NCI-H1436 treated with DMSO at 0.1 percent for 48 hours (cell line): ENCODE measurements around the gene HJURP.

Experiments used
- DNase-seq: peaks from one replicate; lab custom pipeline; 2025; lab: John Stamatoyannopoulos, UW

The HJURP gene

DNA sequence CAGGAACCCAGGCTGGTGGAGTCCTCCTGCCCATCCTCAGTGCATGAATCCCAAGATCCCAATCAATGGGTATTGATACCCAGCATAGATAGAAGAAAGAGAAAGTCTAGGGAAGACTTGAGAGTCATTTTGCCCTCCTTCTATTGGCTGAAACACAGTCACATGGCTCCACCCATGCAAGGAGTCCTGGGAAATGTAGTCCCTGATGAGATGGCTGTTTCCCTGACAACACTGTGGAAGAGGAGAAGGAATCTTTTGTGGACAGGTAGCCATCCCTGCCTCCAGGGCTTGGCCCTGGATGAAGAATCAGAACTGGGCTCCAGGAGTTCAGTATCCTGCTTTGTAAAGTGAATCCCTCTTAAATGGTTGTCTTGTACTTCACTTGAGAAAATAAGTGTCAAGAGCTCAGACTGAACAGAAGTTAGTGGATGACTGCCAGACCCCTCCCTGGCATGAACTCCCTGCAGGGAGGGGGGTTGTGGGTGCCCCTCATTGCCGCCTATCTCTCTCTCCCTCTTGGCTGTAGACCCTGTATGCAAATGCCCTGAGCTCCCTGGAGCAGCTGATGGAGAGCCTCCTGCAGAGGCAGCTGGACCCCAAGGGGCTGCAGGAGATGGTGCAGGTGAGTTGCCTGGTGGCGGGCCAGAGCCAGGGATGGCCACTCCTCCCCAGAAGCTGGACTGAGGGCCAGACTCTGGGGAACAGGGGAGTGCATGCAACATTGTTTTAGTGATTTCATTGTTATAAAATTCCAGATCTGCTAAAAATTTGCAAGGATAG, 40.1 kb downstream of the HJURP start:
- DNase-seq, result no peak

DNA sequence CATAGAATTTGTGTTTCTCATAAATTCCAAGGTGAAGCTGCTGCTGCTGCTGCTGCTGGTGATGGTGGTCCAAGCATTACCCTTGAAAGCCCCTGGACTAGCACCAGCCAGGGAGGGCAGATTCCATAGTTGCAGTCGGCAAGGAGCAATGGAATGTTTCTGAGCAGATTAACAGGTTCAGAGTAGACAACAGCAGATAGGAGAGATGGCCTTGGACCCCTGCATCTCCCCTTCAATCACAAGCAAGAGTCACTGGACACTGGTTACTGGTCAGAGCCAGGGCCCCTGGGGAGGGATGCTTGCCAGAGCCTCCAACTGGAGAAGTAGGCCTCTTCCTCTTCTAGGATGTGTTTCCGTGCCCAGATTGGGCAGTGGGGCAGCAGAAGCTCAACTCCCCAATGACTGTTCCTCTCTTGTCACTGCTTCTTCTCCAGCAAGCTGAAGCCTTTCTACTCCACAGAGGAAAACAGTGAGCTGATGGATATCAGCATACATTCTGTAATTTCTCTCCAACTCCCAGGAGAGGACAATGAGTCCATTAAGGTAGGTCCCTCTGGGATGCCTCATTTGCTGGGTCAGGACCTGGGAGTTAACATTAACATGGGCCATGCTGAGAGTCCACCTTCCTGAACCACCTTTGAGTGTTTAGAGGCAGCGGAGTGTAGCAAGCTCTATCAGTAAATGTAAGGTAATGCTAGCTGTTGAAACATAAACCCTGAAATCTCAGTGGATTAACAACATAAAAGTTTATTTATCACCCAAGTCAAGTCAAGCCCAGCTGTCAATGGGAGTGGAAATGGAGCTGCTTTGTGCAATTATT, 40.9 kb downstream of the HJURP start:
- DNase-seq, result no peak

DNA sequence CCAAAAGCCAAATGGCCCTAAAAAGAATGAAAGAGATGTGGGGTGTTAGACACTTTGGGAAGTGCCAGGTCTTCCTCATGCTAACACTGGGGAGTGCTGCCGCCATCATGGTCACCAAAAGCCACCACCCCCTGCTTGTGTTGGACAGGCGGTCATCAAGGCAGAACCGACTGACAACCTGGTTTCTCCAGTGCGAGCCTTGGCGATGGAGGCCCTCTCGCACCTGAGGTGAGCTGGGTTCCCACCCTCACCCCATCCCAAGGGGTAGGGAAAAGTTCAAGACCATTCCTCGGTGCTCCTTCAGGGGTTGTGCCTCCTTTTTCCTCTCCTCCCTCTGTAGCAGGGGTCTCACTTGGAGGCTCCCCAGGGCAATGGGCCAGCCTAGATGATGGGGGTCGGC, 42.6 kb downstream of the HJURP start:
- DNase-seq, result no peak

DNA sequence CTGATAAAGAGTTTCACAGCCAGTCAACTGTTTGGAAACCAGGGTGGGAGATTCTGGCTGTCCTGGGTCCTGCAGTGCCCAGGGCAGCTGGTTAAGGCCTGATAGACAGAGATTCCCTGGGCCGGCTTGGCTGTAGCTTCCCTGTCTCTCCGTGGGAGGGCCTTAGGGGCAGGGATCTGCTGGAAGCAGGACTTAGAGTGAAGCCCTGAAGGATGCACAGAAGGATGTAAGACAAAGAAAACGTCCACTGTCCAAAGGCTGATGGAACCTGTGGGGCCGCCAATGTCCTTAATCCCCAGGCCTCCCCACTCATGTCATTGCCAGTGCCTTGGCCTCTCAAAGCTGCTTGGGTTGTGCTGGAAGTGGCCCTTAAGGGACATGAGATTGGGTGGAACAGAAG, 43.2 kb downstream of the HJURP start:
- no peak for DNase-seq

DNA sequence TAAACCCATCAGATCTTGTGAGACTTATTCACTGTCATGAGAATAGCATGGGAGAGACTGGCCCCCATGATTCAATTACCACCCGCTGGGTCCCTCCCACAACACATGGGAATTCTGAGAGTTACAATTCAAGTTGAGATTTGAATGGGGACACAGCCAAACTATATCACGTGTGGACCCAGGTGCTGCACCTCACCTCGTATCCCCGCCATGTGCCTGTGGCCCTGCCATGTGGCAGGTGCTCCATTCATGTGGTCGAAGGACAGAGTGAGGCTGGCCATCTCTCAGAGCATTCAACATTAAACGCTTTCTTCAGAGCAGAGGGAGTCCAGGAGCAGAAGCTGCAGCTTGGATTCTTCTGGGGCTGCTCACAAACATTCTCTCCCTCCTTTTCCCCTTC, 44.0 kb downstream of the HJURP start:
- DNase-seq, result no peak

DNA sequence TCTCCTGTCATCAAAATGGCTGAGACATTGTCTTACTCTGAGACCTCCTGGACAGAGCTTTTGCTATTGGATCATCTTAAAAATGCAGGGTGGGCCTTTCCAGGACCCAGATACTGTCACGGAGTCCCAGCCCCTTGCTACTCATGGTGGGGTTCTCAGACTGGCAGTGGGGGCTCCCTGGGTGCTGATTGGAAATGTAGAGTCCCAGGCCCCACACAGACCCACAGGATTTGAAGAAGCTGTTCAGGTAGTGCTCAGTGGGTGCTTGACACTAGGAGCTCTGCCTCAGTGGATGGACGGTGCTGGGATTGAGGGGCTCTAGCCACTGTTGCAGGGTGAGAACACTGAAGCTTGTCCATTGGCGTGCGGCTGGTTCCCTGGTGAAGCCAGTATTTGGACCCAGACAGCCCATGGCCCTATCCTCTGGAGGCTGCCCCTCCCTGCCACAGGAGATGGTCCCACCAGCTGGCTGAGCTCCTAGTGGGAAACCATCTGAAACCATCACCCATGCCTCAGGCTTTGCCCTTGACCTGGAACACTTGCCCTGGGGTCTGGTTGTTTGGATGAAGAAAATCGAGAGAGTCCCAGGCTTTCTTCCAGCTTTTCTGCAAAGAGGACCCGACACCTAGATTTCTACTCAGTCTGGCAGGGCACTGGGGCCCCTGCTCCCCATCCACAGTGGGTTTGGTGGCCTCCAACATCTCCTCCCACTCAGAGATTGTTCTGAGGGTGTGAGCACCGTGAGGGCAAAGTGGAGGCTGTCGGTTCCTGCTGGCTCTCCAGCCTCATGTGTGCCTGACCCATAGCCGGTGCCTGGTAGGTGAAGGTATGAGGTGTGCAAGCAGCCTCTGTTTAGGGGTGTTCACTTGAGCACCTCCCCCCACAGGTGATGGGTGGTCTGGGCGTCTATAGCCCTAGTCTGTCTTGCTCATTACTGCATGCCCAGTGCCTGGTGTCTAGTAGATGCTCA, 46.1 kb downstream of the HJURP start:
- no peak for DNase-seq

DNA sequence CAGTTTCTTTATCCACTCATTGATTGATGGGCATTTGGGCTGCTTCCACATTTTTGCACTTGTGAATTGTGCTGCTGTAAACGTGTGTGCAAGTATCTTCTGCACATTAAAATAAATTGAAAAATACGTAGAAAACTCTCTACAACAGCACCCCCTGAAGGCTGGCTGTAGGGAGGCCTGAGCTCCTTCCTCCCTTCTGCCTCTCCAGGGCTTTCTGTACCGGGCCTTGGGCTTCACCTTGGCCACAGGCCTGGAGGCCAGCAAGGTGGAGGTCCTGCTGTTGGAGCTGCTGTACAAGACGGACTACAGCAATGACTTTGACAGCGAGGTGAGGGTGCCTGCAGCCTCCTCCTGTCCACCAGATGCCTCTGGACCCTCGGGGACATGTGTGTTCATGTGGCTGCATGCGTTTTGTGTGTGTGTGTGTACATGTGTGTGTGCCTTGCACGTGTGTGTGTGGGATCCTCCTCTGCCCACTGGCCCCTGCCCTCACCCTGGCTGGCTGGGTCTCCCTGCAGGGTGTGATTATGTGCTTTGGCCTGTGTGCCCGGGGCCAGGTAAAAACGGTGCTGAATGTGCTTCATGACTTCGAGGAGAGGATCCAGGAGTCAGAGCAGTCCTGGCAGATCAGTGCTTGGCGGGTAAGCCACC, 47.0 kb downstream of the HJURP start:
- no peak for DNase-seq

DNA sequence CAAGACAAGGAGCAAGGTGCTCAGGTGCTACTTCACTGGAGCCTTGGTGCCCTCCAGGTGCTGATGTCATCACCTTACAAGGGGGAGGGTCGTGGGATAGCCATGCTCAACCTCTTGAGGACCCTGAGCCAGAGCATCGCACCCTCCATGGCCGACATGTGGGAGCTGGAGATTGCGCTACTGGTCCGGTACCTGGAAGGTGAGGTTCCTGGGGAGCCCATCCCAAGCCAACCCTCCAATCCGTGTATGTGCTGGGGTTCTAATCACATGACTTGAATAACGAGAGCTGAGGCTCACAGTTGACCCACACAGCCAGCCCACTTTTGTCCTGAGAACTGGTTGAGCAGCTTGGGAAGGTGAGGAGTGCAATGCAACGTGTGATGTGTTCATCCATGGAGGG, 50.3 kb downstream of the HJURP start:
- DNase-seq, result no peak

DNA sequence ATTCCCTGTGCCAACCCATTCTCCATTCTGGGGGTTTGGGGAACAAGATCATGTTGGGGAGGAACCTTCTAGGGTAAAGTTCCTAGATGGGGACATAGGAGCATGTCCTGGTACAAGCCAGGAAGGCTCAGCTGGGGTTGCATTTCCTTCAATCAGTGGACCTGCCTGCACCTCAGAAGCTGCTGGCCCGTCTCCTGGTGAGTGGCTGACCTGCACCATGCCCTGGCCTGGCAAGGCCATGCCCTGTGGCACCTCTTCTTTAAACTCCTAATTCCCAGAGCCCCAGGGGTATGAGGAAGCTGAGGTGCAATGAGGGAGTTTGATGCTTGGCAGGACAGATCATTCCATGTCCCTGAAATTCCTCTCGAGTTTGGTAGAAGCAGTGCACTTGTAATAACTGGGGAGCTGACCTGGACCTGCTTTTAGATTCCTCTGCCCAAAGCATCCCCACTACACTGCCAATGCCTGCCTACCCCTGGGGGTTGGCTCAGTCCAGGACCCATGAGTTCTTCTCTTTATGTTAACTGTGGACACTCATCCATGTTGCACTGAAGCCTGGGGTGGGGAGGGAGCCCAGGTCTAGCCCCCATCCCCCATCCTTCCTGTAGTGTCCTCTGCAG, 50.9 kb downstream of the HJURP start:
- no peak for DNase-seq

DNA sequence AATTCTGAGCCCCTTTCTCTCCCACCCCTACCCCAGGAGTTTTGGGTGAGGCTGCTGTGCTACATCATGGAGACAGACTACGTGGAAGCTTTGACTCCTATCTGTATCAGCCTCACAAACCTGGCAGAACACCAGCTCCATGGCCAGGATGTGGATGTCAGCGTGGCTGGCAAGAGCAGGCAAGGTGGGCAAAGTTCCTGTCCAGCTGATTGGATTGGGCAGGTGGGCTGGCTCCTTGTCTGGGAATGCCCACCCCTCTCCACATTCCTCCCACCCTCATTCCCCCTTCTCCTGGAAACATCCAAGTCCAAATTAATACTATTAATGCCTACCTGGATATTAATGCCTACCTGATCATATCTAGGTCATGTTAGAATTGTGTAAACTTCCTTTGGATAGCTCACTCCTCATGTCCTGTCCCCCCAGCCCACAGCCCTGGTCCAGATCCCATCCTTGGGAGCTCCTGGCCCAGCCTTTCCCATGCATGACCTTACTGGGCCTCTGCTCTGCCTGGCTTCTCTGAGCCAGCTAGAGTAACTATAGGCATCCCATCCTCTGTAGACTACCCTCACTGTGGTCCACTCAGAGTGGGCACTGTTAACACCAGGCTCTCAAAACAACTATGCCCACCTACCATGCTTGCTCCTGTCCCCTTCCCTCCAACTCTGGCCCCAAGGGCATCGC, 52.1 kb downstream of the HJURP start:
- no peak for DNase-seq

DNA sequence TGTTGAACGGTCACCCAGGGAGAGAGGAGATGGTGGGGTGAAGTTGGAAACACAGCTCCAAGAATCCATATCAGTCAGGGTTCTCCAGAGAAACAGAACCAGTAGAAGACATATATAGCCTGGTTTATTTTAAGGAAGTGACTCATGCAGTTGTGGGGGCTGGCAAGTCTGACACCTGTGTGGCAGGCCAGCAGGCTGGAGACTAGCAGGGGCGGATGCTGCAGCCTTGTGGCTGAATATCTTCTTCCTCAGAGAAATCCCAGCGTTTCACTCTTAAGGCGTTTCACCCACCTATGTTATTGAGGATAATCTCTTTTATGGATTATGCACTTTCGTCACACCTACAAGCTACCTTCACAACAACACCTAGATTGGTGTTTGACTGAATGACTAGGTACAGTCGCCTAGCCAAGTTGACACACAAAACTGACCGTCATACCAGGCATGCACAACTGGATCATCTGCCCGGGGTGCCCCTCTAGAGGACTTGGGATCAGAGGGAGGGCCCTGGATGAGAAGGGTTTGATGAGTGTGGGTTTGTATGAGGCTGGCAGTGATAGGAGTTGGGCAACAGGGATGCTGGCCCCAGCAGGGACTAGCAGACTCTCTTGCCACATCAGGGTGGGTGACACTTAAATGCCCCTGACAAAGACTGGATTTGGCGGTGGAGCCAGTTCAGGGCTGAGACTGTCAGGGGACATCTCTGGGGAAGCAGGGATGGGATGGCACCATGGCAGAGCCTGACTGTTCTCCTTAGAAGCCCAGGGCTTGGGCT, 52.8 kb downstream of the HJURP start:
- no peak for DNase-seq

DNA sequence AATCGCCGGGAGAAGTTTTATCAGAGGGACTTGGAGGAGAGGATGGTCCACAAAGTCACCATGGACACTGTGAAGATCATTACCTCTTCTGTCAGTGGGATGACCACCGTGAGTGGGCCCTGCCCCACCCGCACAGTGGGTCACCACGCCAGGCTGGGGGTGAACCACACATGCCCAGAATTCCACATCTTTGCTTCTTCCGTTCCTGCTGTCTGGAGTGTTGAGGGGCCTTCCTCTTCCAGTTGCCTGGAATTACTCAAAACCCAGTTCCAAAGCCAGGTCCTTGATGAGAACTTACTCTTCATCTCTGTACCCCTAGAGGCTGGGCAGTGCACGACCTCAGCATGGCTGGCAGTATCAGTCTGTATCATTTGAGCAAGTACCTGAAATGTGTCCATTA, 54.1 kb downstream of the HJURP start:
- no peak for DNase-seq

DNA sequence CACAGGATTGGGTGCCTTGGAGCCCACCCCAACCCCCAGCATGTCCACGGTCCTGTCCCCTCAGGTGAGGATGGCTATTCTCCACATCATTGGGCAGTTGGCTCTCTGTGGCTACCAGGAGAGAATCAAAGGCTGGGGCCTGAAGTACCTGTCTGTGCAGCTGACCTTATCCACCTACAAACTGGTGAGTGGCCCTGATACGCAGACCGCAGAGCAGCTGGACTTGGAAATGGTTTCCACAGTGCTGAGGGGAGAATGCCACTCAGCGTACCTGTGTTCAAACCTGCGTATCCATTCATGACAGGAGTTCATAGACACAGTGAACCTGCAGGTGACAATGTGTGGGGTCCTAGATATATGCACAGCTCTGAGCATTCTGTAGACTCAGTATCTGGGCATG, 54.6 kb downstream of the HJURP start:
- no peak for DNase-seq

DNA sequence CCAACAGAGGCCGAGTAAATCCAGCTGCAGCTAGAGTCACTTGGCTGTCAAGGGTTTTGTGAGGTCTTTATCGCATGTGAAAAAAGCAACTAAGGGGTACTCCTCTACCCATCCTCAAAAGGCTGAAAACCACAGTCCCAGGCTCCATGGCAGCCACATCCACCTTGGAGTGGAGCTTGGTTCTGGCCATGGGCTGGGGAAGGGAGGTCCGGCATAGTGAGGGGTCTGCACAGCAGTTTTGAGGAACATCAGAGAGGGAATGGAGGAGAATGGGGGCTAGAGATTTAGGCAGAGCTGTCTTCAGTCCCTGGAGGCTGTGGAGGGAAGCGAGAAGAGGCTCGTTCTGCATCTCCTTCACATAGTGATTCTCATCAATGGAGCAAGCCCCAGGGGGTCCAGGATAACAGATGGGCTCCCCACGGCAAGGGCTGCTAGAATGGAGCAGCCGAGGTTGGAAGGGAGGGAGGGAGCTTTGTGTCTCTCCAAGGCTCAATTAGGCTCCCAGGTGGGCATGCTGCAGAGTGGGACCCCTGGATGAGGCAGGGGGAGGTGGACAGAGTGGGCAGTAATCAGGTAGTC, 55.2 kb downstream of the HJURP start:
- DNase-seq, result no peak

DNA sequence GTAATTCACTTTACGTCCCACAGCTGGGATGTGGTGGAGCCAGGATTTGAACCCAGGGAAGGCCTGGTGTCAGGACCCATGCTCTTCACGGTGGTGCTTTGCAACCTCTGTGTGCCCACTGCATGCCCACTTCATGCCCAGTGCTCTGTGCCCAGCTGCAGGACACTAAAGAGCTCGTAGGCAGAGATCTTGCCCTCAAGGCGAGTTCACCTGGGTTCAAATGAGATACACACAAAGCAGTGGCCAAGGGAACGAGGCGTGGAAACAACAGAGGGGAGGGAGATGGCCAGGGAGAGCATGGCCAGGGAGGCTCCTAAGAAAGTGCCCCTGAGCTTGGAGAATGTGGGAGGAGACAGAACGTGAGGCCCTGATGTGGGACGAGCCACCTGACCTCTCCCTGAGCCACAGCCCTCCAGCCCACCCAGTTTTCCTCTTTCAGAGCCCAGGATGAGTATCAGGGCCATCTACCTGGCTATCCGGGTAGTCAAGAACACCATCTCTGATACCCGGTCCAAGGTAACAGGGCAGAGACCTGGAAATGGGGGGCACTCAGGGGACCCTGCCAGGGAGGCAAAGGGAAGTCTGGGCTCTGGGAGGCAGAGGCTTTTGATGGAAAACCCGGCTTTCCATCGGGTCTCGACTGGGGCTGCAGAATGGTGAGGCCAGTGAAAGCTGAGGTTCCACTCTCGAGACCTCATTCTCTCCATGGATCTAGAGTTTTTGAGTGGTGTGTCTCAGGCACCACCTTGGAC, 55.8 kb downstream of the HJURP start:
- DNase-seq, result no peak

DNA sequence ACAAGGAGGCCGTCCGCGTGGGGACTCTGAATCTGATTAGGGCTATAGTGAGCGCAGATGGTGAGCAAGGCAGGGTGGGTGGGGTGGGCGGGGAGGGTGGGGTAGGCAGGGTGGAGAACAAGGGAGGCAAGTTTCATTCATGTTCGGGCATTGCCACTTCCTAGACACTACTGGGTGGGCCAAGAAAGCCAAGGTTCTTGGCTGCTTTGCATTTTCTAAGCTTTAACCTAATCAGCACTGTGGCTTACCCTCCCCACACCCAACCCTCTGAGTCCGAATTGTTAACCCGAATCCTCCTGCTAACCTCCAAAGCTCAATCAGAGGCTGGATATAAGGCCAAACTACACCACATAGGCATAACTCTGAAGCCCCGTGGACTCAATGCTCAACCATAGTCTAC, 58.1 kb downstream of the HJURP start:
- DNase-seq, result no peak

DNA sequence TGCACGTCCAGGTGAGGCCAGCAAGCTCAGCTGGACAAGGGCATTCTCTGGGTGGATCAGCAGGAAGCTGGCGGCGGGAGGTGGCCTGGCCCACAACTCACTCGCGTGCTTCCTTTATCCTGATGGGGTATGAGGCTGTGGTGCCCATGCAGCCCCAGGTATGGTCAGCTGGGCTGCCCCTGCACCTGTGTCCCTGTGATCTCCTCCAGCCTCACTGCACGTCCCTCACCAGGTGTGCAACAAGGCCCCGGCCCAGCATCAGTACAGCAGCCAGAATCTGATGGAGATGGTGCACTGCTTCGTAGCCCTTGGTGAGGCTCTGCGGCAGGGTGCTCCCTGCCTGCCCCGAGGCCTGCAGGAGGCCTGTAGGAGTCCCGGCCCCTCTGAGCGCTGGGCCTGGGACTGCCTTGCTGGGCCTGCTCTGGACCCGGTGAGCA, 58.6 kb downstream of the HJURP start:
- DNase-seq, result no peak

DNA sequence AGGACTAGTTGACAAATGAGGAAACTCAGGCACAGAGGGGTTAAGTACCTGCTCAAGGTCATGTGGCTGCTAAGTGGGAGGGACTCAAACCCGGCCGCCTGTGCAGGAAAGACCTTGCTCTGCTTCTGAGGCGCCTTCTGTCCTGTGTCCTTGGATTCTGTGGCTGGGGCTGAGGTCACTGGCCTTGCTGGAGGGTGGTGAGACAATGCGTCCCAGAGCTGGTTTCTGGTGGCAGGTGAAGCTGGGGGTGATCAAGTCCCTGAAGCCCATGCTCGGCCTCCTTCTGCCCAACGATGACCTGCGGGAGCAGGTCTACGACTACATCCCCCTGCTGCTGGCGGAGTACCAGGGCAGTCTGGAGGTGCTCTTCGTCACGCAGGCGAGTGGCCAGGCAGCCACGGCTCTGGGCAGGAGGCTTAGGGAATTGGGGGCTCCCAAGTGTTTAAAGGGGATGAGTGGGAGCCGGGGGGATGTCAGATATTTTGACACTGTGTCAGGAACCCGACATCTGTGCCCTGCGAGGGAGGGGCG, 60.1 kb downstream of the HJURP start:
- DNase-seq, result no peak
